A673 (cell line): ENCODE results near the gene PAXX.

Source experiments
- CTCF ChIP-seq: fragments of 300-800, 200-600 bp; sonication (generic); conservative IDR thresholded peaks from 2 replicates; pipeline ENCODE4 v1.5.1; 2017; ENCODE audit warnings: low read depth, mild to moderate bottlenecking, antibody characterized with exemption, low read length, moderate library complexity, mixed read lengths
- EZH2 ChIP-seq: fragments of 200-600 bp; sonication (generic); IDR thresholded peaks from 2 replicates; pipeline ENCODE4 v1.6.1; 2017; ENCODE audit warnings: borderline replicate concordance, low read depth, mild to moderate bottlenecking, mixed read lengths, antibody characterized with exemption, low read length; ENCODE audit not compliant: poor library complexity, severe bottlenecking

- TF ChIP-seq CTCF (no peak), EZH2 (no peak)
Observed at GRCh38 chr9:137015976-137016375, 23.8 kb downstream of the PAXX start.
